Loucy (cell line): ENCODE results near the gene TTLL5.

Experiments
- CTCF ChIP-seq: fragments of 200-600 bp; sonication (generic); conservative IDR thresholded peaks from 2 replicates; pipeline ENCODE4 v1.5.1; 2014; ENCODE audit warnings: mild to moderate bottlenecking, antibody characterized with exemption, low read length
- EZH2phosphoT487 ChIP-seq: fragments of 200-600 bp; IDR thresholded peaks from 2 replicates; pipeline ENCODE4 v1.6.1; 2018; ENCODE audit warnings: antibody characterized with exemption, mild to moderate bottlenecking, moderate library complexity, borderline replicate concordance

- TF ChIP-seq CTCF (no peak), EZH2phosphoT487 (no peak)
Observed at GRCh38 chr14:75720116-75720515, 59.1 kb downstream of the TTLL5 start.
